Activated naive CD4-positive, alpha-beta T cell treated with anti-CD3 and anti-CD28 coated beads, Interleukin-2, amount 50 U/mL, for 72 hours (primary cell): Measurements from ENCODE around the gene TREML4. TPM values are rescaled to one million over a fixed set of nuclear protein-coding genes. Genes with fewer than 3 reads are reported as not detected.

Source experiments
- ATAC-seq, 2 donors: fragments of 150-1000 bp; cut with Tn5 transposase; 2 replicates each; pipeline ENCODE4 v1.10.0; 2021; ENCODE audit warnings: mild to moderate bottlenecking in 2 of 2, moderate library complexity in 2 of 2
- DNase-seq, 2 donors: peaks; one replicate each; pipeline ENCODE4 v3.0.0; 2021 to 2022; ENCODE audit warnings: low spot score in 2 of 2
- H3K27ac Mint-ChIP-seq, 2 donors: one replicate each; pipeline ENCODE4 v1.8.0; 2022; ENCODE audit warnings: mild to moderate bottlenecking in 2 of 2, mixed read lengths in 2 of 2
- H3K36me3 Mint-ChIP-seq, 2 donors: one replicate each; pipeline ENCODE4 v1.8.0; 2022; ENCODE audit warnings: mixed read lengths in 2 of 2
- H3K9me3 Mint-ChIP-seq, 2 donors: one replicate each; pipeline ENCODE4 v1.8.0; 2022; ENCODE audit warnings: mixed read lengths in 2 of 2
- total RNA-seq, 2 donors: library from RNA; stranded (reverse); gene quantifications; one replicate each; pipeline ENCODE4 v1.2.3, GENCODE V29; 2022

Gene TREML4
- total RNA-seq, 2 donors from 2014 or later: not detected

GRCh38 chr6:41286544-41287346 is 58.6 kb downstream of the TREML4 start, which contains the start of gene TREM1:
TSS of gene TREM1 (minus strand) at chr6:41286682. CDS start at chr6:41286655, 27 bp downstream.
- peak; percentile 54 to 69 for ATAC-seq
- peaks cover 0 to 17% of the 10 kb centered on the region in 2 donors for H3K36me3 Mint-ChIP-seq
- H3K27ac Mint-ChIP-seq: peak within 1 kb of the TSS; percentile 49 to 96
- peaks cover 0 to 9% of the 10 kb centered on the region in 2 donors for H3K9me3 Mint-ChIP-seq
- DNase-seq: no peak

DNA sequence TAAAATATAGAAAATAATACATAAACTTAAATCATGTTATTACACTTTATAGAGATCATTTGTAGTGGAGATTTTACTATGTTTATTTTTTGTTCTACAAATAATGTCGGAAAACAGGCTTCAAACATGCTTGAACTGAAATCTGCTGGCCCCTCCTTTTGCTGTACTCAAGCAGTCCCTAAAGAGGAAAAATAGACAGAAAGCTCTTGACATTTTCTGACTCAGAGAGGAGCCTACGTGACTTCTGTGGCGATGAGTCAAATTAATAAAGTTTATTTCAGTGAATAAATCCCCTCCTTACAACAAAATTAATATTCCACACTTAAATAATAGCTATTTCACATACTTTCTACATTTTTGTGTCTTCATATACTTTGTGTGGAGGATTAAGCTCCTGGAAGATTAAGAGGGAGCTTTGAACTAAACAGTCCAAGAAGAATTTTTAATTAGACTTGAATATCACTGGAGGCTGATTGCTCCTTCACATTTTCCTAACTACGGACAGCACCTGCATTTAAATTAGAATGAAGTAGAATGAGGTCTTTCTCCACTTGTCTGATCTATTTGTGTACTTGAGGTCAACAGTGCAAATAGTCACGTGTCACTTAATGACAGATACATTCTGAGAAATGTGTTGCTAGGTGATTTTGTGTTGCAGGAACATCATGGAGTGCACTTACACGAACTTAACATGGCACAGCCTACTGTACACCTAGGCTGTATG is 60.0 kb downstream of the TREML4 start:
- ATAC-seq (peak in 1 of 2 donors; percentile 75), DNase-seq (no peak)
- Mint-ChIP-seq H3K36me3 (peaks cover 0 to 11% of the 10 kb centered on the region in 2 donors), H3K9me3 (peaks cover 0 to 5% of the 10 kb centered on the region in 2 donors), H3K27ac (peak overlapping the region in 1 of 2 donors; percentile 57)

Other genes starting within 250 kb of the TREML4 start
- 1 to 10 TPM; 2.8 to 5.1 TPM for gene UNC5CL, start 189.1 kb upstream of the TREML4 start, total RNA-seq
- gene TSPO2, start 185.9 kb upstream of the TREML4 start, total RNA-seq: not detected
- gene APOBEC2, start 175.1 kb upstream of the TREML4 start, total RNA-seq: not detected
- 10 to 100 TPM; 39.9 to 52.6 TPM for gene OARD1, start 156.0 kb upstream of the TREML4 start, total RNA-seq
- gene NFYA, start 155.4 kb upstream of the TREML4 start, total RNA-seq: 10 to 100 TPM; 27.3 to 31.7 TPM
- not detected for gene TREML1, start 74.0 kb upstream of the TREML4 start, total RNA-seq
- not detected for gene TREM2, start 65.2 kb upstream of the TREML4 start, total RNA-seq
- 10 to 100 TPM in 1 of 2 donors, 1 to 10 TPM in 1; 2.0 to 11.0 TPM for gene TREML2, start 27.2 kb upstream of the TREML4 start, total RNA-seq
- 1 to 10 TPM in 1 of 2 donors, not detected in 1; 6.1 TPM for gene TREM1, start 58.3 kb downstream of the TREML4 start, total RNA-seq
- not detected for gene NCR2, start 107.3 kb downstream of the TREML4 start, total RNA-seq